ENCODE data around the gene CD40.

GRCh38 chr20:46078954-46079353, 39.2 kb upstream of the CD40 start:
- TF ChIP-seq CTCF (conservative IDR thresholded peaks at IDR 0.05 in 1 of 2, IDR thresholded peaks at IDR 0.05 in 1 of 2; ENCODE audit: low read depth in 1 of 2, low read length in 2 of 2) (no peak), EZH2 (IDR thresholded peaks at IDR 0.05; ENCODE audit: low read length, missing control alignments) (no peak)
